Embryonic facial prominence (tissue), 1 donor: Measurements from ENCODE around the gene MAGI2.

Experiments
- DNase-seq: peaks from one replicate; pipeline ENCODE4 v3.0.0-alpha.2; 2016; ENCODE audit errors: extremely low spot score

Gene MAGI2

DNA sequence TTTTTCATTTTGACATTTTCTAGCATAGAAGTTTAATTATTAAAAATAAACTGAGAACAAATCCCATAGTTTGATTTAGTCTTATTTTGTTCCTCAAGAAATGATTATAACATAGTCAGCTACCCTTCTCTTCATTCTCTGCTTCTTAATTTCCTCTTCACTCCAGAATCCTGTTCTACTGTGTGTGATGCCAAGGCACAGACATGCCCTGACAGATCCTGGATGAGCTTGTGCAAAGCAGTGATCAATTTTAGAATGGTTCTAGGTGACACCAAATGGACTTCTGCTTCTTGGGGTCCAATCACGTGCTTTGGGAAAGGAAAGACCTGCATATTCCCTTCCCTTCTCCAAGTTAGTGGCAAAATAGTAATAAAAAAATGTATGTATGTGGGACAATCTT, 665.6 kb downstream of the MAGI2 start:
- no peak for DNase-seq

DNA sequence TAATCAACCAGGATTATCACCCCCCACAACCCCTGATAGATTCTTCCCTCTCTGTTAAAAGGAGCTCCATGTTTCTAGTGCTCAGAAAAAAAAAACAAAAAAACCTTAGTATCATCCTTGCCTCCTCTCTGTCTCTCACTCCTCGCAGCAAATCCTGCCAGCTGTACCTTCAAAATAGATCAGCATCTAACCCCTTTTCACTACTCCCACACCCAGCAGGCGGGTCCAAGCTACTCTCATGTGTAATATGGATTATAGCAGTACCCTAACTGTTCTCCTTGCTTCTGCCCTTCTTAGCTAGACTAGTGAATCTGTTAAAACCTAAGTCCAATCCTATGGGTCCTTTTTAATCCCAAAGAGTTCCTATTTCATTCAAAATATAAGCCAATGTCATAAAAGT, 667.4 kb downstream of the MAGI2 start:
- DNase-seq: no peak

DNA sequence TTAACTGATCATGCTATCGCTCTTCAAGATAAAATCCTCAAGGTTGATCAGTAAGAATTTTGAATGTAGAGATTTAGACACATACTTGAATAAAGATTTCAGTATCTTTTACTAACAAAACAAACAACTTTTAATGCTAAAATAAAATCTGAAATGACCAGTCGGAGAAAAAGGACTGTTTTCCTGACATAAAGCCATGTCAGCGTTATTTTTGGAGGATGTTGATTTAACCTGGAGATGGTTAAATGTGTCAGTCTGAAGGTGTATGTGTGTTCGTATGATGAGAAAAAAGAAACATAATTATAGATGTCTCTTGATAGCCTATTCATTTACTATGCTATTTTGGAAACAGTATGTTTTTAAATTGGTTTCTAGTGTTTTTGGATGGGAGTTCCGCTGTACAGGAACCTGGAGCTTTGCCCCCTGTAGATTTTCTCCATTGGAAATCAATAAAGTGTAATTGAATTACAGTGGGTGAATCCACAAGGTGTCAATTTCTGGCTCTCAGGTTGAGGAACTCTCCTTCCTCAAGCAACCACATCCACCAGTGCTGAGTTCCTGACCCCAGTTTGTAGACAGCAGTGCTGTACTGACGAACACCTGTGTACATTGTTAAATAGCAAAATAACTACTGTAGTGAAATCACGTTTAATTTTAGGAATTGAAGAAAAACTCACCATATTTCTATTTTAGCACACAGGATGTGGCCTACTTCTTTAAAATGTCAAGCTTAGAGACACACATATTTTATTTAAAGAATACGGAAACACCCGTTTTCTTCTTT, 670.1 kb downstream of the MAGI2 start:
- DNase-seq: no peak

DNA sequence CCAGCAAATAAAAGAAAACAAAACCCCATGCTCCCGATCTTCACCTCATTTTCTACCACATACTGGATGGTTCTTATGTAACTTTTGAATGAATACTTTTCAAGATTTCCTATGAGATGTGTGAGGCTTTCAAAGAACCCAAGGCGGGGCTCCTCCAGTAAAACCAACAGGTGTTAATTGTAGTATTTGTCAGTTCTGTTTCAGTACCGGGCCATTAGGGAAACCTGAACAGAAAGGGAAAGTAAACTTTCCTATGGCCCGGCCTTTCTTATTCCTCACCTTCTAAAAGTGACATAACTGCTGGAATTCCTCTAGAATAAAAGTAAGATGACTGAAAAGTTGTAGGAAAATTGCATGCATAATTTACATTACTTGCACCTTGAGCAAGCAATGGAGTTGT, 672.9 kb downstream of the MAGI2 start:
- no peak for DNase-seq

DNA sequence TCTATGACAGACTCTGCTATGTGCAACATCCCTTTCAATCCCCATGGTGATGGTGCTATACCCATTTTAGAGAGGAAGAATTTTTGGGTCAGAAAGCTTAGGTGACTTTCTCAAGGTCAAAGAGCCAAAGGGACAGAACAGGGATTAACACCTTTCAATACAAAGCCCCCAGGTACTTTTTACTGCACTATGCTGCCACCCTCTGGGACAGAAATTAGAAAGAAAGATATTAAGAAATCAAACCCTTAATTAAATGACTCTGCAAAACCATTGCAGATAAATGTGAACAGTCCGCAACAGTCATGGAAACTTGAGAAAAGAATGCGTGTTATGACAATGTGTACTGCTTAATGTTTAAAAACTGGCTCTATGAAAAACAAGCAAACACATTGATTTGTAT, 673.7 kb downstream of the MAGI2 start:
- DNase-seq: no peak

DNA sequence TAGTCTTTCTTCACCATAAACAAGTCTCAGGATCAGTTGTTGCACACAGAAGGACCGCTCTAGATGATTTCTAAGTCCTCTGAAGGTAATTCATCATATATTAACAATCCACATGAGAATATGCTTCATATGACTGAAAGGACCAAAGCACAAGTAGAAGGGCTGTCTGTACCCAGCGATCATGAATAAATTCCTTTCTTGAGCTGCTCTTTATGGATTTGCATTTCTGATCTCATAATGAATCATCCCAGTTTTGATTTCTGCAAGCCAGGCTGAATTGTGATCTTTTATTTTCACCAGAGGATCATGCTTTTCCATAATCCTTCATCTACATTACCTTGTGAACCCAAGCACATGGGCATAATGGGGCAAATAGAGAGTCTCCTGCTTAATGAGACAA, 675.6 kb downstream of the MAGI2 start:
- no peak for DNase-seq

DNA sequence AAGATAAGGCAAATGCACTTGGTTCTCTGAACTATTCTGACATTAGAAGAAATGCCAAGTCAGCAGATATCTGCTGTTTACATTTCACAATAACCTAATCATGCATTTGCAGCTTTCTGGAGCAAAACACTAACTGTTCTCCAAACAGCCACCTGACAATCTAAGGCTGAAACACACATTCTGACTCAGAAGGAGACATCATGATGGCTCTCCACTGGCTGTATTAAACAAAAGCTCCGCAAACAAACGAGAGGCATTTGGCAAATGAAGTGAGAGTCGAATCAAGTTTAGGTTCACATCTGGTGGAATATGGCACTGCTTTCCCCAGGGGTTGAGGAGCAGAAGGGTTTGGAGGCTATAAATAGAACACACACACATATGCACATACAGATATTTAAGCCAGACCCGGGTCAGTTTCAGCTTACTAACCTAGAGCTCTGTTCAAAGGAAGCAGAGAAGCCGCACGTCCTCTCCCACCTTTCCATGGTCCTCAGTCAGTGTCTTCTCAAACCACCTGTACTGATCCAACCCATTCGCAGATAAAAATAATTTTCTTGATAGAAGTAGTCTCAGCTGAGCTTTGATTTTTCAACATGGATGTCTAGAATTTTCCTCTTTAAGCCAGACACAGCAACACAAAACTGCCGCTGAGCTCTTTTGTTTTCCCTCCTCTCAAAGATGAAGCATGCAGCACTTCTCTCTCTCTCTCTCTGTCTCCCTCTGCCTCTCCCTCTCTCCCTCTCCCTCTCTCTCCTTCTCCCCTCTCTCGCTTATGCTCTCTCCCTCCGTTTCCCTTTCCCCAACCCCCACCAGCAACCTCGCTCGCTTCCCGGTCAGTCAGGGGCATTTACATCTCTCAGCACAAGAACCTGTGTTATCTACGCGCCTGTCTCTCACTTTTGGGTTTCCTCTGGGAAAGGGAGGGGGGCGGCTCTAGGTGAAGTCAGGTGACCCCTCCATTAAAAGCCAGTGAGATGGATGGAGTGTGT, 682.8 kb downstream of the MAGI2 start:
- DNase-seq: no peak

DNA sequence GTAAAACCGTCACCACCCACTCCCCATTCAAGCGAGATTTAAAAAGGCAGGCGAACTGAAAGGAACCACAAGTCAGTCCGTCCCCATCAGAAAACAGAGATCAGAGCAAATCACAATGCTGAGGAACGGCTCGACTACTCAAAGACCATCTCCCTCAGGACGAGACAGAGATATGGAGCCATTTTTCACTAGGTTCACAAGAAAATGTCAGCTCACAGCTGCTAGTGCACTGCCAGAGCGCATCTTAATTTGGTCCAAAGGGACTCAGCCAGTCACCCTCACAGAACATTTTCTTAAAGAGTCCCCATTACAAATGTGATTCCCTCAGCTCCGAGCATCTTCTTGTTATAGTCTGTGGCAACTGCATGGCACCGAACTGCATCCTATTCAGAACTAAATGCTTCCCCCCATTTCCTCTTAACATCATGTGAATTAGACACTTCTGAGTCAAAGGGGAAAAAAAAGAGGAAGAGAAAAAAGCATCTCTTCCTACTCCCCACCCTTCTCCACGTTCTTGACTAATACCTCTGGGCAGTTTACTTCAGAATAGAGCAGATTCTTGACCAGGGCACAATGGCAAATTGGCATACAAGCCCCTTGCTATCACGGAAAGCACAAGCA, 683.9 kb downstream of the MAGI2 start:
- DNase-seq: no peak

DNA sequence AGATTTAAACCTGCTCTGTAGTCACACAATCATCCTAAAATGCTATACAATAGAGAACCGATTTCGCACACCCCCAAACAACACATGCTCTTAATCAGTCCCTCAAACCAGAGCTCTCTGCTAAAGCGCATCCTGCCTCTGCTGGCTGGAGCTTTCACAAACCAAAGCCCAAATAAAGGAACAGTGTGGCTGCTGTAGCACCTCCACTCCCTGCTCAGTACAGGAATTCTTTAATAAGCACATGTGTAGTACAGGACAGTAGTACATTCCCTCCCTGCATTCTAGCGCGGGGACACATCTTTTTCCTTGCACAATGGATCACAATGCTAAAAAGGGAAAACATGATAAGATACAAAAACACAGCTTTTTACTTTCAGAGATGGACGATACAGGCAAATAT, 684.6 kb downstream of the MAGI2 start:
- no peak for DNase-seq

DNA sequence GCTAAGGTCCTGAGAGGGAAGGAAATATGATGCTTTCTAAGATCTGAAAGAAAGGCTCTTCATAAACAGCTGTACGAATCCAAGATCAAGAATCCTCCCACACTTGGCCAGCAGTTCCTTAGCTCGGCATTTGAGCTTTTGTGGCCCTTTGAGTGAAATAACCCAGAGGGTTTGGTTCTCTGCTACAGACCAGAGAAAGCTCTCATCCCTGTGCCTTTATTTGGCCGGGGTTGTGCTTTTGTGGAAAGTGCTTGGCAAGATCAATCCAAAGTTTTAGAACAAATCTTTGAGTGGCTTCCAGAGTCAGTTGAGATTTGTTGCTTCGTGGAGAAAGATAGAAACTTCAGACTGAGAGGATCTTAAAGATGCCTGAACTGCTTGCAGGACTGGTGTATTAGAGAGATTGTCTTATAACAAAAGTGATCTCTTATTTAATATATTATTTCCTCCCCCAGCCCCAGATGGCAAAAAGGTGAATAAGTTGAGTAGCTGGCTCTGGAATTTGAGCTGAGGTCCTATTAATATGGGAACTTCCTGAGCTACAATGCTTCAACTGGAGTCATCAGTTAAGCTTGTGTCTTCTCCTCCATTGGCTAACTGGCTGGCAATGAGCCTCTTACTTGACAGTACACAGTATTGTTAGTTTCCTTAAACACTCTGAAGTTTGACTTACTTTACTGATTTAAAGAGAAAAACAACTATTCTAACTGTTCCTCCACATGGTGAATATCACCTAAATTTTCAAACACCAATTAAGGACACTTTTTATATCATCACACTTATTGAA, 687.3 kb downstream of the MAGI2 start:
- no peak for DNase-seq

DNA sequence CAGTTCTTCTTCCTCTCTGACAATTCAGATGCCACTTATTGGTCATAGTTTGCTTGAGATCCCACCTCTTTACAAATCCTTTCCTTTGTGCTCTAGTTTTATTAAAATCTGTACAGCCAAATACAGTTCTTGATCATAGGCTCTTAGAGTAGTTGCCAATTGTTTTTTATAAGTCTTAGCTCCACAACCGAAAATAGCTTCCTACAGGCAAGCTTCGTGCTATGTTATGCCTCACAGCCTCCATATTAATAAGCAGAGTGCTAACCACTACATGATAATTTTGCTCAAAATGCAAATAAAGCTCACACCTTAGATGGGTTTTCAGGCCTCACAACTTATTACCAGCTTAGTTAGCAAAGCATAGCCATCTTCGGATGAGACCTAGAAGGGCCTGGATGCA, 688.9 kb downstream of the MAGI2 start:
- no peak for DNase-seq

DNA sequence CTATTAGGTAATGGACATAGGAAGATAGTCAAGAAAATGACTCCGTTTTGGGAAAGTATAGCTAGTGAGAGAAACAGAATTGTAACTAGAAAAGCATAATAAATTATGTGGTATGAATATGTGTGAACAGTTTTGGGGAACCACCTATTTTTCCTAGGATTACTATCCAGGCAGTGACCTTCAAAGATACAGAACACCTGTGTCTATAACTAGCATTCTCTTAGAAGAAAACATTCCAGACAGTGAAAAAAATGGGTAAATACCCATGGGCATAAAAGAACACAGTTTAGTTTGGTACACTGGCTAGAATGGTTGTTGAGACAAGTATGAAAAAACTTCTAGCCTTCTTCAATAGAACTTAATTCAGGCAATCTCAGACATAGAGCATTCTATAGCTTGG, 690.8 kb downstream of the MAGI2 start:
- no peak for DNase-seq

DNA sequence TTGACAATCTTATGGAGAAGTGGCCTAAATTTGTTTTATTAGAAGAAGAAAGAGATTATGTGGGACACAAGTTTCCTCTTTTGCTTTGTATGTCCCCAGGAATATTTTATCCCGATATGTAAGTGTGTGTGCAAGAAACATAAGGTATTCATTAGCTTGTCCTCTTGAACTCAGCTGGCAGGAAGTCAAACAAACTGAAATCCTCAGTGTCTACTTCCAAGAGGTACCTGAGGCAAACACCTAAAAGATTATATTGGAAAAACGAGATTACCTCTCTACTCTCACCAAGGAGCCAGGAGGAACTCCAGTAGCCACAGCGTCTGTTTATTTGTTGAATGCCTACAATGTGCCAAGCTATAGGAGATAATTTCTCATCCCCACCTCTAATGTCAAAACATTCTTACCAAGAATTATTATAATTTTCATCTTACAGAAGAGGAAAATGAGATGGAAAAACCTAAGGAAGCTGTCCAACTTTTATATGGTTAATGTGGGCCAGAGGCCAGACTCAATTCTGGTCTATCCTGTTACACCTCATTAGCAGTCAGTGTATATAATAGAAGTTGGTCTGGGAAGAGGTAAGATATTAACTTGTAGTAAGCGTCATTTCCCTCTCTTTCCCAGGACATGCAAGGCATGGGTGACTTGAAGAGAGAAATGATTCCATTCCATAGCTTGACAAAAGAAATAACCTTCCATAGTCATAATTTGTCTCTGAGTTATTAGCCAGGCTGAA, 692.7 kb downstream of the MAGI2 start:
- no peak for DNase-seq

DNA sequence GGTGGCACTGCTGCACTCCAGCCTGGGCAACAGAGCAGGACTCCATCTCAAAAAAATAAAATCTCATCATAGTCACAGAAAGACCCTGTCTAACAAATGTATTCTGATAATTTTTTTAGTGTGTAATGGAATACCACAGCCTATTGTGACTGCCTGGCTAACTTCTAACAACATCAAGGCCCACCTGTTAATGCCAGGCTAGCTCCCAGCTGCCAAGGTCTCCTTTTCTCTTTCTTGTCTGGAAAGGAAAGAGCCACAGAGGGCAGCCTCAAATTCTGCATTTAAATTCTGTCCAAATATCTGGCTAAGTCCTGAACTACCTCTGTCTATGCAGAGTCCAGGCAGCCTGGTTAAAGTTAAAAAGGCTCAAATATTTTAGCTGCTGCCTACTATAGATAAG, 700.9 kb downstream of the MAGI2 start:
- DNase-seq: no peak

DNA sequence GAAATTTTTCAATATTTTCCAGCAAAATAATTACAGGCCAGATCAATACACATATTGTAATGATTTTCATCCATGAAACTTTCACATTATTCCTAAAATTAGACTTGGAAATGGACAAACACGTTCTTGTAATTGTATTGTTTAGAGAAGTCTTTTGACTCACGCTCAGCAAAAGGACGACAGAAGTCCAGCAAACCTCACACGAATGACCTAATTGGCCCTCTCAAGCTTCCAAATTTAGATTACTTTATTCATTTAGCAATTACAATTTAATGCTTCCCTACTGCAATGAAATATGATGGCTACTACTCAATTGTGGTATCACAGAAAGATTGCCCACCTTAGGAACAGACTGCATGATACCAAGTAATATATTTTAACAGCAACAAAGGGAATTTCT, 702.2 kb downstream of the MAGI2 start:
- DNase-seq: no peak

DNA sequence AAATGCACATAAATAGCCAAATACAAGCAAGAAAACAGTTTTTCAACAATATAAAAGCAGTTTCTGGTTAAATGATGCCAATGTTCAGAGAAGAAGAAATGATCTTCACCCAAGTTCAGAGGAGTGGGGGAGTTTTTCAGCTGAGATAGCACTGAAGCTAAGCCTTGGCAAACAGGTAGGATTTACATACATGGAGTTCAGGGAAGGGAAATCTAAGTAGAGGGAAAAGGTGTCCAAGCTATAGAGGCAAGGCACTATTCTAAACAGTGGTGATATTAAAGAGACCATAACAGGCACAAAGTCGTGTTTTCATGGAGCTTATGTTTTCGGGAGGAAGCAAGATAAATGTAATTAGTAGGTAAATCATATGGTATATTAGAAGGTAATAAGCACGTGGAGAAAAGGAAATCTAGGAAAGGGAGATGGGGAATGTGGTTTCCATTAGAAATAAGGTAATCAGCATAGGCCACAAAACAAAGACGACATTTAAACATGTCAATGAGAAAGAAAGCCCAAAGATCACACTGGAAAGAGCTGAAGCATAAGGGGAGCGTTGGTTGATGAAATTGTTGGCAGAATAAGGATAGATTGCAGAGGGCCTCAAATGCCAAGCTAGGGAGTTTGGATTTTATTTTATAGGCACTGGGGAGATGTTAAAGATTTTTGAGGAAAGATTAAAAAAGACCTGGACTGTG, 704.3 kb downstream of the MAGI2 start:
- DNase-seq: no peak

DNA sequence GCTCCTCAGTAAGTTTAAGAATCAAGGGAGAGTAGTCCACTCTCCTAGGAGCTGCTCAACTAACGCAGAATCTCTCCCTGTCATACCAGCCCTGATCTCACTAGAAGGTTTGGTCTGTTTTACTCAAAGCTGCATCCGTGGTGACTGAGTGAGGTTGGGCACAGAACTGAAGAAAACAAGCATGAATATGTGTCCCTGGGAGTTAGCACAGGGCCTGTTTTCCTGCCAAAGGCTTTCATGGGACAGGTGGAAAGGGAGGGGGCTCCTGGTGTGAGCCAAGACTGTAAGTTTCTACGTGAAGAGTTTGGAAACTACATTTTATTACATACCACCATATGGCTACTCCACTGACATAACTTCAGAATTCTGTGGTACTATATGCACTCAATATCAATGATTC, 705.9 kb downstream of the MAGI2 start:
- DNase-seq: no peak

DNA sequence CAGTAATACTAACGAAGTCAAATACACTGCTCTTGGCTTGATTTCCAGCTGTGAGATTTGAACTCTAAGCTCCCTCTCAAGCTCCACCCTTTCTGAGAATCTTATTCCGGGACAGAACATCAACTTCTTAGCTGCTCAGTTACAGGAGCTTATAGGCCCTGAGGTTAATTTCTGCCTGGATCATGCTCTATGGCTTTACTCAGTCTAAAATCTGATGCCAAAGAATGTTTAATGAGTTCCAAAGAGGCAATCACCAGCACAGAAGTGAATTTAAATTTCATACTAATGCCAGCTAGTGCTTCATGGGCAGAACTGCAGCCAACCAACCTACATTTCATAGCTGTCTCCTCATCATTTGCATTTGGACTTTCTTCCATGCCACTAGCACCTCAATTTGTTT, 707.2 kb downstream of the MAGI2 start:
- DNase-seq: no peak

DNA sequence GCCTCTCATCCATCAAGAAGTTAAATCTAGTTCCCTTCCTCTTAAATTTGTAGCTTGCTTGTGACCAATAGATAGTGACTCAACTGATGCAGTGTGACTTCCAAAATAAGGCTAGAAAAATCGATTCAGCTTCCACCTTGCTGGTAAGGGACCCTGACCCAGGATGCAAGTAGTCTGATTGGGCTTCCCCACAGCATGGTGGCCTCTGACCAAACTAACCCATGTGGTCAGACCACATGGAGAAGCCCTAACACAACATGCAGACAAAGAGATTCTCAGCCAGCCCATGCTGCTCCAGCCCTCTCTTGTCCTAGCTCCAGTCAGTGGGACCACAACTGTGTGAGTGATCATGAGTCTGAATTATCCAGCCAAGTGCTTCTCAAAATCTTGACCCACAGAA, 710.8 kb downstream of the MAGI2 start:
- no peak for DNase-seq

DNA sequence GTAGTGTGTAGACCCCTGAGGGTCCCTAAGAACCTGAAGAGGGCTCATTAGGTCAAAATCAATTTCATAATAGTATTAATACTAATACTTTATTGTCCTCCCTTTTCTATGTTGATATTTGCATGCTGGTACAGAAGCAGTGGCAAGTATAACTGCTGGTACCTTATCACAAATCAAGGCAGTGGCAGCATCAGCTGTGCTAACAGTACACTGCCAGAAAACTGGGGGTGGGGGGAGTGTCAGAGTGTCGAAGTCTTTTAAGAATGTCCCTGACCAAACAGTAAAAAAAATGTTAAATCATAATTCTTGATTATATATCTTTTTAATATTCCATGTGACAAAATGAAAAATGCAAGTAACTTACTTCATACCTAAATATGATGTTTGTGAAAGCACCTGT, 716.9 kb downstream of the MAGI2 start:
- no peak for DNase-seq
